Measurements from ENCODE around the gene CEP170. TPM values are rescaled to one million over a fixed set of nuclear protein-coding genes. Genes with fewer than 3 reads are reported as not detected.
"Not testable (repeated sequence)": the region's sequence is repeated elsewhere in the genome, so short reads cannot be mapped to it uniquely, and the experiment has no call there.

CEP170 gene
- total RNA-seq, 1 donor from 2014 or later, result 51.1 TPM

GRCh38 chr1:243147351-243147750, 107.7 kb downstream of the CEP170 start:
- H3K9me3 ChIP-seq (ENCODE audit: control insufficient read depth in 3 of 3, low read length in 3 of 3); H3K4me3 ChIP-seq (ENCODE audit: low read length in 3 of 3); H3K9ac ChIP-seq (ENCODE audit: low read depth in 1 of 3, low read length in 3 of 3); H3K27me3 ChIP-seq (ENCODE audit: control insufficient read depth in 3 of 3, insufficient read depth in 3 of 3, low read length in 3 of 3); H3K27ac ChIP-seq (ENCODE audit: low read depth, low read length); H3K36me3 ChIP-seq (ENCODE audit: control insufficient read depth in 3 of 3, insufficient read depth in 3 of 3, low read length in 3 of 3); H3K4me1 ChIP-seq (ENCODE audit: control insufficient read depth in 3 of 3, insufficient read depth in 3 of 3, low read length in 3 of 3): not testable (repeated sequence)

GRCh38 chr1:243140498-243140897, 114.6 kb downstream of the CEP170 start:
- not testable (repeated sequence) for H3K9ac ChIP-seq (ENCODE audit: low read depth in 1 of 3, low read length in 3 of 3); H3K27ac ChIP-seq (ENCODE audit: low read depth, low read length); H3K27me3 ChIP-seq (ENCODE audit: control insufficient read depth in 3 of 3, insufficient read depth in 3 of 3, low read length in 3 of 3); H3K4me3 ChIP-seq (ENCODE audit: low read length in 3 of 3); H3K4me1 ChIP-seq (ENCODE audit: control insufficient read depth in 3 of 3, insufficient read depth in 3 of 3, low read length in 3 of 3); H3K9me3 ChIP-seq (ENCODE audit: control insufficient read depth in 3 of 3, low read length in 3 of 3)
- peaks cover 2 to 12% (median 4%) of the 10 kb centered on the region in 3 donors for H3K36me3 ChIP-seq (ENCODE audit: control insufficient read depth in 3 of 3, insufficient read depth in 3 of 3, low read length in 3 of 3)

GRCh38 chr1:243122876-243123409, 132.1 kb downstream of the CEP170 start:
- not testable (repeated sequence) for H3K4me3 ChIP-seq (ENCODE audit: low read length in 3 of 3); H3K9me3 ChIP-seq (ENCODE audit: control insufficient read depth in 3 of 3, low read length in 3 of 3); H3K4me1 ChIP-seq (ENCODE audit: control insufficient read depth in 3 of 3, insufficient read depth in 3 of 3, low read length in 3 of 3); H3K36me3 ChIP-seq (ENCODE audit: control insufficient read depth in 3 of 3, insufficient read depth in 3 of 3, low read length in 3 of 3); H3K27me3 ChIP-seq (ENCODE audit: control insufficient read depth in 3 of 3, insufficient read depth in 3 of 3, low read length in 3 of 3); H3K9ac ChIP-seq (ENCODE audit: low read depth in 1 of 3, low read length in 3 of 3); H3K27ac ChIP-seq (ENCODE audit: low read depth, low read length)

GRCh38 chr1:243121939-243122338, 133.1 kb downstream of the CEP170 start:
- not testable (repeated sequence) for H3K9me3 ChIP-seq (ENCODE audit: control insufficient read depth in 3 of 3, low read length in 3 of 3); H3K27me3 ChIP-seq (ENCODE audit: control insufficient read depth in 3 of 3, insufficient read depth in 3 of 3, low read length in 3 of 3); H3K9ac ChIP-seq (ENCODE audit: low read depth in 1 of 3, low read length in 3 of 3); H3K36me3 ChIP-seq (ENCODE audit: control insufficient read depth in 3 of 3, insufficient read depth in 3 of 3, low read length in 3 of 3); H3K4me3 ChIP-seq (ENCODE audit: low read length in 3 of 3); H3K4me1 ChIP-seq (ENCODE audit: control insufficient read depth in 3 of 3, insufficient read depth in 3 of 3, low read length in 3 of 3); H3K27ac ChIP-seq (ENCODE audit: low read depth, low read length)

GRCh38 chr1:243118601-243119322, 136.3 kb downstream of the CEP170 start:
- not testable (repeated sequence) for H3K27ac ChIP-seq (ENCODE audit: low read depth, low read length); H3K4me1 ChIP-seq (ENCODE audit: control insufficient read depth in 3 of 3, insufficient read depth in 3 of 3, low read length in 3 of 3); H3K9ac ChIP-seq (ENCODE audit: low read depth in 1 of 3, low read length in 3 of 3); H3K9me3 ChIP-seq (ENCODE audit: control insufficient read depth in 3 of 3, low read length in 3 of 3); H3K27me3 ChIP-seq (ENCODE audit: control insufficient read depth in 3 of 3, insufficient read depth in 3 of 3, low read length in 3 of 3); H3K4me3 ChIP-seq (ENCODE audit: low read length in 3 of 3); H3K36me3 ChIP-seq (ENCODE audit: control insufficient read depth in 3 of 3, insufficient read depth in 3 of 3, low read length in 3 of 3)

GRCh38 chr1:243116187-243116586, 138.9 kb downstream of the CEP170 start:
- H3K27me3 ChIP-seq (ENCODE audit: control insufficient read depth in 3 of 3, insufficient read depth in 3 of 3, low read length in 3 of 3); H3K9ac ChIP-seq (ENCODE audit: low read depth in 1 of 3, low read length in 3 of 3); H3K27ac ChIP-seq (ENCODE audit: low read depth, low read length); H3K4me3 ChIP-seq (ENCODE audit: low read length in 3 of 3); H3K36me3 ChIP-seq (ENCODE audit: control insufficient read depth in 3 of 3, insufficient read depth in 3 of 3, low read length in 3 of 3); H3K4me1 ChIP-seq (ENCODE audit: control insufficient read depth in 3 of 3, insufficient read depth in 3 of 3, low read length in 3 of 3); H3K9me3 ChIP-seq (ENCODE audit: control insufficient read depth in 3 of 3, low read length in 3 of 3): not testable (repeated sequence)

- H3K9me3 ChIP-seq (ENCODE audit: control insufficient read depth in 3 of 3, low read length in 3 of 3); H3K36me3 ChIP-seq (ENCODE audit: control insufficient read depth in 3 of 3, insufficient read depth in 3 of 3, low read length in 3 of 3); H3K9ac ChIP-seq (ENCODE audit: low read depth in 1 of 3, low read length in 3 of 3); H3K4me3 ChIP-seq (ENCODE audit: low read length in 3 of 3); H3K27me3 ChIP-seq (ENCODE audit: control insufficient read depth in 3 of 3, insufficient read depth in 3 of 3, low read length in 3 of 3); H3K4me1 ChIP-seq (ENCODE audit: control insufficient read depth in 3 of 3, insufficient read depth in 3 of 3, low read length in 3 of 3); H3K27ac ChIP-seq (ENCODE audit: low read depth, low read length): not testable (repeated sequence)
These were observed 140.3 kb downstream of the CEP170 start for GRCh38 chr1:243114769-243115168.

- H3K9me3 ChIP-seq (ENCODE audit: control insufficient read depth in 3 of 3, low read length in 3 of 3); H3K9ac ChIP-seq (ENCODE audit: low read depth in 1 of 3, low read length in 3 of 3); H3K27ac ChIP-seq (ENCODE audit: low read depth, low read length); H3K4me3 ChIP-seq (ENCODE audit: low read length in 3 of 3); H3K36me3 ChIP-seq (ENCODE audit: control insufficient read depth in 3 of 3, insufficient read depth in 3 of 3, low read length in 3 of 3); H3K27me3 ChIP-seq (ENCODE audit: control insufficient read depth in 3 of 3, insufficient read depth in 3 of 3, low read length in 3 of 3); H3K4me1 ChIP-seq (ENCODE audit: control insufficient read depth in 3 of 3, insufficient read depth in 3 of 3, low read length in 3 of 3): not testable (repeated sequence)
These were observed 140.9 kb downstream of the CEP170 start for GRCh38 chr1:243114059-243114713.

- H3K27me3 ChIP-seq (ENCODE audit: control insufficient read depth in 3 of 3, insufficient read depth in 3 of 3, low read length in 3 of 3); H3K36me3 ChIP-seq (ENCODE audit: control insufficient read depth in 3 of 3, insufficient read depth in 3 of 3, low read length in 3 of 3); H3K9ac ChIP-seq (ENCODE audit: low read depth in 1 of 3, low read length in 3 of 3); H3K4me3 ChIP-seq (ENCODE audit: low read length in 3 of 3); H3K4me1 ChIP-seq (ENCODE audit: control insufficient read depth in 3 of 3, insufficient read depth in 3 of 3, low read length in 3 of 3); H3K27ac ChIP-seq (ENCODE audit: low read depth, low read length); H3K9me3 ChIP-seq (ENCODE audit: control insufficient read depth in 3 of 3, low read length in 3 of 3): not testable (repeated sequence)
These were observed 147.9 kb downstream of the CEP170 start for GRCh38 chr1:243107171-243107570.

GRCh38 chr1:243105652-243106332, 149.3 kb downstream of the CEP170 start:
- not testable (repeated sequence) for H3K9ac ChIP-seq (ENCODE audit: low read depth in 1 of 3, low read length in 3 of 3); H3K27me3 ChIP-seq (ENCODE audit: control insufficient read depth in 3 of 3, insufficient read depth in 3 of 3, low read length in 3 of 3); H3K36me3 ChIP-seq (ENCODE audit: control insufficient read depth in 3 of 3, insufficient read depth in 3 of 3, low read length in 3 of 3); H3K27ac ChIP-seq (ENCODE audit: low read depth, low read length); H3K9me3 ChIP-seq (ENCODE audit: control insufficient read depth in 3 of 3, low read length in 3 of 3); H3K4me1 ChIP-seq (ENCODE audit: control insufficient read depth in 3 of 3, insufficient read depth in 3 of 3, low read length in 3 of 3); H3K4me3 ChIP-seq (ENCODE audit: low read length in 3 of 3)
